ENCODE data around the gene UBXN7. TPM values are rescaled to one million over a fixed set of nuclear protein-coding genes. Genes with fewer than 3 reads are reported as not detected.
"Not testable (repeated sequence)": the region's sequence is repeated elsewhere in the genome, so short reads cannot be mapped to it uniquely, and the experiment has no call there.

Gene UBXN7
- polyA plus RNA-seq, 1 of the 3 experiments (the other 2 are of a cell fraction) = 6.4 TPM

GRCh38 chr3:196428041-196428440 lies 4.2 kb downstream of the UBXN7 start:
- Histone ChIP-seq H3F3A (replicated peaks; ENCODE audit: insufficient read depth) (peaks cover 9% of the 10 kb centered on the region), H3K9me3 (no peaks in the 10 kb centered on the region), H3K79me2 (ENCODE audit: insufficient read depth) (peaks cover 92% of the 10 kb centered on the region), H2AFZ (ENCODE audit: low read depth) (no peak overlapping the region), H3K9ac (no peak overlapping the region), H3K9me2 (no peaks in the 10 kb centered on the region), H3K4me1 (ENCODE audit: control insufficient read depth in 1 of 2, insufficient read depth in 2 of 2, low read depth in 1 of 2, low read length in 1 of 2) (peaks cover 0 to 11% of the 10 kb centered on the region in 2 experiments; a peak in 2 of 4 replicates), H3K27me3 (ENCODE audit: insufficient read depth) (no peaks in the 10 kb centered on the region), H3K27ac (ENCODE audit: low read depth in 2 of 2, low read length in 1 of 2) (no peak overlapping the region), H3K4me3 (ENCODE audit: low read depth in 2 of 2, low read length in 1 of 2) (no peak overlapping the region), H3K36me3 (replicated peaks in 1 of 2; ENCODE audit: control insufficient read depth in 1 of 2, insufficient read depth in 2 of 2, low read length in 1 of 2) (peaks cover 2 to 17% of the 10 kb centered on the region in 2 experiments), H4K20me1 (ENCODE audit: insufficient read depth) (peaks cover 61% of the 10 kb centered on the region), H3K4me2 (no peak overlapping the region)
- TF ChIP-seq CTCF (IDR thresholded peaks at IDR 0.05) (no peak), FOXJ3 (CRISPR knock-in tag; IDR thresholded peaks at IDR 0.05) (no peak), USF2 (IDR thresholded peaks at IDR 0.05; ENCODE audit: borderline replicate concordance, low read depth, low read length) (no peak), NFIC (IDR thresholded peaks at IDR 0.05; ENCODE audit: borderline replicate concordance) (no peak), TEAD4 (IDR thresholded peaks at IDR 0.05; ENCODE audit: borderline replicate concordance, insufficient read depth) (no peak), REST (IDR thresholded peaks at IDR 0.05; ENCODE audit: low read depth, low read length) (no peak), JUND (IDR thresholded peaks at IDR 0.05) (no peak), POLR2AphosphoS5 (IDR thresholded peaks at IDR 0.05; ENCODE audit: low read depth, low read length) (no peak), CHD2 (IDR thresholded peaks at IDR 0.05; ENCODE audit: low read length, partially characterized antibody) (no peak), GATA2 (CRISPR knock-in tag; IDR thresholded peaks at IDR 0.05) (no peak), PBX3 (IDR thresholded peaks at IDR 0.05) (no peak), RCOR1 (IDR thresholded peaks at IDR 0.05; ENCODE audit: low read length) (no peak), EP300 (IDR thresholded peaks at IDR 0.05; ENCODE audit: borderline replicate concordance in 1 of 2, low read depth in 1 of 2, low read length in 1 of 2) (no peak), MAX (IDR thresholded peaks at IDR 0.05; ENCODE audit: low read depth) (no peak), NRF1 (IDR thresholded peaks at IDR 0.05; ENCODE audit: low read depth, low read length) (no peak), TCF12 (IDR thresholded peaks at IDR 0.05) (no peak), FOXM1 (IDR thresholded peaks at IDR 0.05; ENCODE audit: low read depth) (no peak), ELF1 (IDR thresholded peaks at IDR 0.05) (no peak)
- ChIA-PET POLR2A (no interaction called here), CTCF (interaction anchor here (1.6 kb wide), 2 partner anchors 16 kb away, joined by 3 to 4 read pairs; no protein-coding TSS in a partner anchor)
- 95% methylated on average over 6 of the region's 6 CpGs for WGBS (ENCODE audit: low lambda C conversion rate)
- DNase-seq = no peak

- H3K9me2 ChIP-seq; H3F3A ChIP-seq (replicated peaks; ENCODE audit: insufficient read depth); H3K9ac ChIP-seq; H3K4me3 ChIP-seq (ENCODE audit: low read depth in 2 of 2, low read length in 1 of 2); H3K27ac ChIP-seq (ENCODE audit: low read depth in 2 of 2, low read length in 1 of 2); POLR2A ChIA-PET; H3K4me2 ChIP-seq; H2AFZ ChIP-seq (ENCODE audit: low read depth); H3K9me3 ChIP-seq; H3K27me3 ChIP-seq (ENCODE audit: insufficient read depth); DNase-seq; CTCF ChIA-PET: not testable (repeated sequence)
- H4K20me1 ChIP-seq (ENCODE audit: insufficient read depth) = peaks cover 85% of the 10 kb centered on the region
- 98% methylated on average over 6 of the region's 6 CpGs for WGBS (ENCODE audit: low lambda C conversion rate)
- H3K4me1 ChIP-seq (ENCODE audit: control insufficient read depth in 1 of 2, insufficient read depth in 2 of 2, low read depth in 1 of 2, low read length in 1 of 2) = peaks cover 0 to 10% of the 10 kb centered on the region in 2 experiments; a peak in 1 of 4 replicates
- peaks cover 2 to 13% of the 10 kb centered on the region in 2 experiments for H3K36me3 ChIP-seq (replicated peaks in 1 of 2; ENCODE audit: control insufficient read depth in 1 of 2, insufficient read depth in 2 of 2, low read length in 1 of 2)
- H3K79me2 ChIP-seq (ENCODE audit: insufficient read depth) = peaks cover 100% of the 10 kb centered on the region
Measured at GRCh38 chr3:196424421-196424820, 7.8 kb downstream of the UBXN7 start.

Measured in SK-N-SH (cell line).